ENCODE results near the gene PPP1R36. TPM values are rescaled to one million over a fixed set of nuclear protein-coding genes. Genes with fewer than 3 reads are reported as not detected.

PPP1R36 gene
- total and polyA plus RNA-seq, 2 of the 8 experiments (the other 6 are each of a cell fraction or from before 2014, with no cell fraction given), result 0.39 to 0.93 TPM

DNA sequence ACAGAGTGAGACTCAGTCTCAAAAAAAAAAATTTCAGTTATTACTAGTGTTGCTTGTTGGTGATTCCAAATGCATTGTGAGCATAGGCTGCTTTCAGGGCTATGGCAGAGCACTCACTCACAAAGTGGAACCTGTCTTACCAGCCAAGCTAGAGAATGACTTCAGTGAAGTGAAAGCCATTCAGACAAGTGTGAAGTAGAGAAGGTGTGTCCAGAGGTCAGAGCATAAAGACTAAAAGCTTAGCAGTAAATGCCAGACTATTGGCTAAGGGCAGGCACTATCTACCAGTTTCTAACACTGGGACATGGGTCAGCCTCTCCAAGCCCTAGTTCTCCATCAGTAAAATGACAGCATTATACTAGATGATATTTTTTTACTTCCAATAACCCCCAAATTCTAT lies 12.7 kb downstream of the PPP1R36 start:
- Histone ChIP-seq H2BK20ac (ENCODE audit: low read length) (no peak overlapping the region), H2AK5ac (ENCODE audit: low read depth, low read length) (no peak overlapping the region), H3K4me1 (replicated peaks in 1 of 4; ENCODE audit: control insufficient read depth in 3 of 4, insufficient read depth in 4 of 4, low read length in 3 of 4) (peaks cover 0 to 7% (median 0%) of the 10 kb centered on the region in 4 experiments; a peak in 2 of 7 replicates), H3K27ac (ENCODE audit: low read depth, low read length) (no peak overlapping the region), H3K27me3 (replicated peaks in 1 of 4; ENCODE audit: control insufficient read depth in 3 of 4, extremely low read depth in 1 of 4, insufficient read depth in 3 of 4, low read length in 3 of 4) (no peaks in the 10 kb centered on the region), H3K79me2 (ENCODE audit: control insufficient read depth in 1 of 2, insufficient read depth in 2 of 2, low read length in 2 of 2) (no peaks in the 10 kb centered on the region), H3K14ac (ENCODE audit: insufficient read length) (no peak overlapping the region), H3K36me3 (ENCODE audit: control insufficient read depth in 2 of 4, insufficient read depth in 4 of 4, low read length in 3 of 4) (no peaks in the 10 kb centered on the region), H2BK15ac (ENCODE audit: low read length) (no peak overlapping the region), H2AFZ (ENCODE audit: low read length) (no peak overlapping the region), H3K79me1 (ENCODE audit: low read depth, low read length) (no peaks in the 10 kb centered on the region), H3K23me2 (ENCODE audit: low read depth, low read length) (no peaks in the 10 kb centered on the region), H3K4me2 (ENCODE audit: insufficient read depth in 1 of 2, low read depth in 2 of 2, low read length in 2 of 2) (no peak overlapping the region), H4K8ac (ENCODE audit: extremely low read depth, insufficient read depth, low read length) (no peak overlapping the region), H4K20me1 (replicated peaks in 1 of 2; ENCODE audit: control insufficient read depth in 1 of 2, insufficient read depth in 2 of 2, low read length in 2 of 2) (no peaks in the 10 kb centered on the region), H3K23ac (ENCODE audit: insufficient read length) (no peak overlapping the region), H4K5ac (ENCODE audit: insufficient read length, low read depth, low read length) (no peak overlapping the region), H3K9ac (replicated peaks in 1 of 4; ENCODE audit: extremely low read depth in 1 of 4, low read depth in 3 of 4, low read length in 3 of 4) (no peak overlapping the region), H3K4ac (replicated peaks; ENCODE audit: insufficient read length, low read depth, low read length) (no peak overlapping the region), H3K4me3 (ENCODE audit: extremely low read depth in 1 of 4, insufficient read depth in 2 of 4, low read depth in 3 of 4, low read length in 4 of 4) (no peak overlapping the region), H3K9me3 (ENCODE audit: insufficient read depth in 2 of 2, low read depth in 1 of 2, low read length in 1 of 2) (no peaks in the 10 kb centered on the region), H2BK12ac (ENCODE audit: low read depth, low read length) (no peak overlapping the region), H2BK120ac (replicated peaks; ENCODE audit: low read depth, low read length) (no peak overlapping the region), H4K91ac (replicated peaks; ENCODE audit: insufficient read length, low read length) (no peak overlapping the region), H3K18ac (ENCODE audit: extremely low read depth, low read length) (no peak overlapping the region), H2BK5ac (ENCODE audit: low read depth, low read length) (no peak overlapping the region), H3K56ac (replicated peaks; ENCODE audit: insufficient read length, low read depth, low read length) (no peak overlapping the region)
- FAIRE-seq, result no peak
- TF ChIP-seq RBBP5 (IDR thresholded peaks at IDR 0.05; ENCODE audit: borderline replicate concordance, low read depth, low read length) (no peak), BACH1 (IDR thresholded peaks at IDR 0.05; ENCODE audit: low read length) (no peak), RAD21 (IDR thresholded peaks at IDR 0.05 in 1 of 2, conservative IDR thresholded peaks at IDR 0.05 in 1 of 2; ENCODE audit: low read depth in 2 of 2, low read length in 2 of 2) (no peak)
- TF ChIP-seq, protein P1, sequence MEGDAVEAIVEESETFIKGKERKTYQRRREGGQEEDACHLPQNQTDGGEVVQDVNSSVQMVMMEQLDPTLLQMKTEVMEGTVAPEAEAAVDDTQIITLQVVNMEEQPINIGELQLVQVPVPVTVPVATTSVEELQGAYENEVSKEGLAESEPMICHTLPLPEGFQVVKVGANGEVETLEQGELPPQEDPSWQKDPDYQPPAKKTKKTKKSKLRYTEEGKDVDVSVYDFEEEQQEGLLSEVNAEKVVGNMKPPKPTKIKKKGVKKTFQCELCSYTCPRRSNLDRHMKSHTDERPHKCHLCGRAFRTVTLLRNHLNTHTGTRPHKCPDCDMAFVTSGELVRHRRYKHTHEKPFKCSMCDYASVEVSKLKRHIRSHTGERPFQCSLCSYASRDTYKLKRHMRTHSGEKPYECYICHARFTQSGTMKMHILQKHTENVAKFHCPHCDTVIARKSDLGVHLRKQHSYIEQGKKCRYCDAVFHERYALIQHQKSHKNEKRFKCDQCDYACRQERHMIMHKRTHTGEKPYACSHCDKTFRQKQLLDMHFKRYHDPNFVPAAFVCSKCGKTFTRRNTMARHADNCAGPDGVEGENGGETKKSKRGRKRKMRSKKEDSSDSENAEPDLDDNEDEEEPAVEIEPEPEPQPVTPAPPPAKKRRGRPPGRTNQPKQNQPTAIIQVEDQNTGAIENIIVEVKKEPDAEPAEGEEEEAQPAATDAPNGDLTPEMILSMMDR (IDR thresholded peaks at IDR 0.05; ENCODE audit: control extremely low read depth in 1 of 3, insufficient read depth in 1 of 3, low read depth in 1 of 3, low read length in 3 of 3), result no peak
- POLR2A ChIA-PET (ENCODE audit: partially characterized antibody), result interaction anchor here (1.1 to 2.1 kb wide), 3 partner anchors 8 to 22 kb away, joined by 3 to 7 read pairs (median 4); partner anchors contain the start of gene HSPA2
- CTCF ChIA-PET (ENCODE audit: partially characterized antibody), result interaction anchor here (3.0 kb wide), 1 partner anchor 74 kb away, joined by 12 read pairs; no protein-coding TSS in a partner anchor
- no peak for DNase-seq (ENCODE audit: low read depth in 1 of 2, low spot score in 2 of 2)
